ENCODE measurements around the gene GRAMD2B. TPM values are rescaled to one million over a fixed set of nuclear protein-coding genes. Genes with fewer than 3 reads are reported as not detected.
A peak's percentile ranks its signal among the peaks of the same experiment; 100 is the strongest.

Gene GRAMD2B
- total RNA-seq, 2 donors from 2014 or later, result 41.1 to 45.0 TPM

DNA sequence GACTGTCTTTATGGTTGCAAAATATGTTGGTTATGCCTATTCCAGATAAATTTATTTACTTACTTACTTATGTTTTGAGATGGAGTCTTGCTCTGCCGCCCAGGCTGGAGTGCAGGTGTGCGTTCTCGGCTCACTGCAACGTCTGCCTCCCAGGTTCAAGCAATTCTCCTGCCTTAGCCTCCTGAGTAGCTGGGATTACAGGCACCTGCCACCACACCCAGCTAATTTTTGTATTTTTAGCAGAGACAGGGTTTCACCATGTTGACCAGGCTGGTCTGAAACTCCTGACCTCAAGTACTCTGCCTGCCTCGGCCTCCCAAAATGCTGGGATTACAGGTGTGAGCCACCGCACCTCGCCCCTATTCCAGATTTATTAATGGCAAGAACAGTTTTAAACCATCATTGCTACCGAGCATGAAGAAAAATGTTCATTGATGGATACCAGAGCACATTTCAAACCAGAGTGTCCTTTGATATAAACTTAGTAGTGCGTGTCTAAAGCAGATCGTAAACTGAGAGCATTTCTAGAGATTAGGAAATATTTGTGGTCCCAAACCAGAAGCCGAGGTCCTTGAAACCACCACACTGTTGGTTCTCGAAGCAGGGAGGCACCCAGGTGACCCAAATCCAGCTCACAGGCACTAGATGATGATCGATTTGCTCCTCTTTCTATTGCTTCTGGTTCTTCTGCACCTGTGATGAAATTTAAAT lies 85.2 kb downstream of the GRAMD2B start:
- Histone ChIP-seq H3K27ac (peak overlapping the region; percentile 67 to 75), H3K4me1 (peaks cover 0 to 38% of the 10 kb centered on the region in 2 donors), H3K27me3 (no peaks in the 10 kb centered on the region), H3K36me3 (no peaks in the 10 kb centered on the region), H3K9me3 (no peaks in the 10 kb centered on the region), H3K4me3 (no peak overlapping the region)
- TF ChIP-seq, protein P1, sequence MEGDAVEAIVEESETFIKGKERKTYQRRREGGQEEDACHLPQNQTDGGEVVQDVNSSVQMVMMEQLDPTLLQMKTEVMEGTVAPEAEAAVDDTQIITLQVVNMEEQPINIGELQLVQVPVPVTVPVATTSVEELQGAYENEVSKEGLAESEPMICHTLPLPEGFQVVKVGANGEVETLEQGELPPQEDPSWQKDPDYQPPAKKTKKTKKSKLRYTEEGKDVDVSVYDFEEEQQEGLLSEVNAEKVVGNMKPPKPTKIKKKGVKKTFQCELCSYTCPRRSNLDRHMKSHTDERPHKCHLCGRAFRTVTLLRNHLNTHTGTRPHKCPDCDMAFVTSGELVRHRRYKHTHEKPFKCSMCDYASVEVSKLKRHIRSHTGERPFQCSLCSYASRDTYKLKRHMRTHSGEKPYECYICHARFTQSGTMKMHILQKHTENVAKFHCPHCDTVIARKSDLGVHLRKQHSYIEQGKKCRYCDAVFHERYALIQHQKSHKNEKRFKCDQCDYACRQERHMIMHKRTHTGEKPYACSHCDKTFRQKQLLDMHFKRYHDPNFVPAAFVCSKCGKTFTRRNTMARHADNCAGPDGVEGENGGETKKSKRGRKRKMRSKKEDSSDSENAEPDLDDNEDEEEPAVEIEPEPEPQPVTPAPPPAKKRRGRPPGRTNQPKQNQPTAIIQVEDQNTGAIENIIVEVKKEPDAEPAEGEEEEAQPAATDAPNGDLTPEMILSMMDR (IDR thresholded peaks at IDR 0.05), result no peak
- DNase-seq (ENCODE audit: low spot score), result no peak

DNA sequence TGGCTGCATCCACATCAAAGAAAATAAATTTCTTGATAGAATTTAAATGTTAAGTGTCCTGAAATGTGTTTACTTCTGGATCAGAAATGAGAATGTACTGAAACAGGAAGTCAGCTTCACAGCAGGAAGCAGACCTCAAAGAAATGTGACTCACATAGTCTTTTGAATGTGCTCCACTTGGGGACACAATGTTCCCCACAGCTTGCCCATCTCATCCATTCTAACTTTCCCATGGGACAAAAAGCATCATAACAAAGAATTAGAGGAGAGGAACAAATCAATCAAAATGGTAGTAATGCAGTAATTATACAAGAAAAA lies 85.7 kb downstream of the GRAMD2B start:
- Histone ChIP-seq H3K4me1 (peaks cover 0 to 33% of the 10 kb centered on the region in 2 donors), H3K36me3 (no peaks in the 10 kb centered on the region), H3K9me3 (no peaks in the 10 kb centered on the region), H3K4me3 (no peak overlapping the region), H3K27me3 (no peaks in the 10 kb centered on the region), H3K27ac (peak overlapping the region; percentile 67 to 75)
- no peak for DNase-seq (ENCODE audit: low spot score)
- TF ChIP-seq, protein P1 (IDR thresholded peaks at IDR 0.05), result no peak

DNA sequence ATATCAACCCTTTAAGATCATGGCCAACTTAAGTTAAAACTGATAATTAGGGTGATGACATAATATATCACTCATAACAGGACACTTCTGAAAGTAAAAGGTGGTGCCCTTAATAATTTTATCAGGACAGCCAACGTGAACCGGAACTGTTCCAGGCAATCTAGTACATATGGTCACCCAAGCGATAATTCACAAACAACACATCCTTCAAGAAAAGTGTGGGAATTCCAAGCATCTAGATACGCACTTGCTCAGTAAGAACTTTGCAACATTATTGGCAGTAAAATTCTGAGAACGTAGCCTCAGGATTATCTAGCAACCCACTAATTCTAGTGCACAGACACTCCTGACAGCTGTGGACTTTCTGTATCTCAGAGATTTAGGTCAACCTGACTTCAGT lies 86.1 kb downstream of the GRAMD2B start:
- H3K27me3 ChIP-seq, result no peaks in the 10 kb centered on the region
- no peaks in the 10 kb centered on the region for H3K36me3 ChIP-seq
- H3K27ac ChIP-seq, result peak overlapping the region; percentile 66 to 75
- no peak for DNase-seq (ENCODE audit: low spot score)
- no peaks in the 10 kb centered on the region for H3K9me3 ChIP-seq
- no peak overlapping the region for H3K4me3 ChIP-seq
- TF ChIP-seq, protein P1 (IDR thresholded peaks at IDR 0.05), result no peak
- H3K4me1 ChIP-seq, result peaks cover 0 to 29% of the 10 kb centered on the region in 2 donors

DNA sequence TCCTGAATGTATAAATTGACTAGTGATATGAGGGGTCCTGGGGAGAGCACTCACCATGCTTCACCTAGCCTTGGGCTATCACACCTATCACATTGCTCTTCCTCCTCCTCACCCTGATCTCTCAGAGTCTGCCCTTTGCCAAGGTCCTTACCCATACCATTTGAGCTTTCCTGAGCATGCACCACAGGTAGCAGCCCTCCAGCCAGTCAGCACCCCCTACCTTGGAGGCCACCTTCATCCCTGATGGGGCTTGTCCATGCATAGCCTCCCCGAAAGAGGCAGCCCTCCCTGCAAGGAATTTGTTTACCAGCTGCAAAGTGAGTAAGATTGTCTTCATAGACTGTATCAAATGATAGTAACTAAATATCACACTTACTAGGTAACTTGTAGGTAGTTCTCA lies 88.8 kb downstream of the GRAMD2B start:
- DNase-seq (ENCODE audit: low spot score), result no peak
- no peak overlapping the region for H3K27ac ChIP-seq
- no peaks in the 10 kb centered on the region for H3K27me3 ChIP-seq
- no peaks in the 10 kb centered on the region for H3K9me3 ChIP-seq
- H3K36me3 ChIP-seq, result no peaks in the 10 kb centered on the region
- TF ChIP-seq, protein P1 (IDR thresholded peaks at IDR 0.05), result no peak
- no peak overlapping the region for H3K4me3 ChIP-seq
- H3K4me1 ChIP-seq, result peaks cover 0 to 35% of the 10 kb centered on the region in 2 donors

DNA sequence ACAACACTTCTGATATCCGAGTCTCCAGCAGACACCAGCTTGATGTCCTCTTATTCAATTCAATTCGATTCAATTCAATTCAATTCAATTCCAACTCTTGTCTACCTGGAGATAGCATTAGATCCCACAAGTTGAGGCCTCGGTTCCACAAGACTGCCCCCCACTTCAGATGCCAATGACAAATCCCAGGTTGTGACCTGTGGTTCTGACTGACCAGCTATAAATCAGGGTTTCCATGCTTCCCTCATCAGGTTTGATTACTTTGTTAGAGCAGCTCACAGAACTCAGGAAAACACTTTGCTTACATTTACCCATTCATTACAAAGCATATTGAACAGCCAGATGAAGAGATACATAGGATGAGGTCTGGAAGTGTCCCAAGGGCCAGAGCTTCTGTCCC lies 89.2 kb downstream of the GRAMD2B start:
- no peak overlapping the region for H3K27ac ChIP-seq

More for the DNA sequence above, 89.2 kb downstream of the GRAMD2B start:
- TF ChIP-seq, protein P1 (IDR thresholded peaks at IDR 0.05), result no peak
- Histone ChIP-seq H3K27me3 (no peaks in the 10 kb centered on the region), H3K4me1 (peaks cover 0 to 35% of the 10 kb centered on the region in 2 donors), H3K9me3 (no peaks in the 10 kb centered on the region), H3K36me3 (no peaks in the 10 kb centered on the region), H3K4me3 (no peak overlapping the region)
- no peak for DNase-seq (ENCODE audit: low spot score)

All from right atrium auricular region (tissue), 2 donors.